Fibroblast of skin of abdomen (primary cell): ENCODE results near the gene THG1L. TPM values are rescaled to one million over a fixed set of nuclear protein-coding genes. Genes with fewer than 3 reads are reported as not detected.
"Not testable (repeated sequence)": the region's sequence is repeated elsewhere in the genome, so short reads cannot be mapped to it uniquely, and the experiment has no call there.

Experiments used
- DNase-seq: peaks from one replicate; pipeline ENCODE4 v3.0.0-alpha.2; 2013
- polyA plus RNA-seq, 2 experiments: library from polyadenylated mRNA; unstranded; fragments of 120-200 nt; gene quantifications; one replicate each; pipeline ENCODE4 v1.2.1, GENCODE V29; 2013; ENCODE audit not compliant: insufficient read length in 2 of 2

THG1L gene
- 21.0 TPM for polyA plus RNA-seq (2013, experiment 1 of 2; ENCODE audit: insufficient read length)
- polyA plus RNA-seq (2013, experiment 2 of 2; ENCODE audit: insufficient read length), result 22.7 TPM

GRCh38 chr5:157731272-157732129 is at the start of gene THG1L:
Gene THG1L (plus strand): TSS chr5:157731420. CDS start chr5:157731441, 21 bp downstream.
- DNase-seq, result peak; percentile 98

- DNase-seq, result no peak
Observed at GRCh38 chr5:157682257-157682656, 49.0 kb upstream of the THG1L start.

- DNase-seq, result not testable (repeated sequence)
Observed at GRCh38 chr5:157686276-157687197, 44.7 kb upstream of the THG1L start.

- DNase-seq, result no peak
Observed at GRCh38 chr5:157687198-157687554, 44.0 kb upstream of the THG1L start.

- no peak for DNase-seq
Observed at GRCh38 chr5:157689942-157690689, 41.1 kb upstream of the THG1L start.

- DNase-seq, result no peak
Observed at GRCh38 chr5:157690690-157691433, 40.4 kb upstream of the THG1L start.

- not testable (repeated sequence) for DNase-seq
Observed at GRCh38 chr5:157693816-157694215, 37.4 kb upstream of the THG1L start.

- DNase-seq, result not testable (repeated sequence)
Observed at GRCh38 chr5:157696154-157696553, 35.1 kb upstream of the THG1L start.

GRCh38 chr5:157698674-157699073 is 32.5 kb upstream of the THG1L start:
- DNase-seq, result not testable (repeated sequence)

GRCh38 chr5:157703736-157704135 is 27.5 kb upstream of the THG1L start:
- no peak for DNase-seq

- peak; percentile 40 for DNase-seq
Observed at GRCh38 chr5:157708866-157709265, 22.4 kb upstream of the THG1L start.

- DNase-seq, result no peak
Observed at GRCh38 chr5:157709346-157709745, 21.9 kb upstream of the THG1L start.

- no peak for DNase-seq
Observed at GRCh38 chr5:157710431-157710830, 20.8 kb upstream of the THG1L start.

- DNase-seq, result peak; percentile 84
Observed at GRCh38 chr5:157710882-157711281, 20.3 kb upstream of the THG1L start.

GRCh38 chr5:157713830-157714595 is 17.2 kb upstream of the THG1L start:
- peak; percentile 46 for DNase-seq

GRCh38 chr5:157714596-157714864 is 16.7 kb upstream of the THG1L start:
- no peak for DNase-seq

GRCh38 chr5:157718519-157718918 is 12.7 kb upstream of the THG1L start:
- peak; percentile 75 for DNase-seq

GRCh38 chr5:157719245-157719644 is 12.0 kb upstream of the THG1L start:
- DNase-seq, result no peak

GRCh38 chr5:157721159-157721558 is 10.1 kb upstream of the THG1L start:
- no peak for DNase-seq

- not testable (repeated sequence) for DNase-seq
Observed at GRCh38 chr5:157722895-157723294, 8.3 kb upstream of the THG1L start.

- DNase-seq, result not testable (repeated sequence)
Observed at GRCh38 chr5:157726607-157727006, 4.6 kb upstream of the THG1L start.
